Motor neuron (in vitro differentiated cells): ENCODE results near the gene PRR3. TPM values are rescaled to one million over a fixed set of nuclear protein-coding genes. Genes with fewer than 3 reads are reported as not detected.

ENCODE experiments used
- ATAC-seq, 8 experiments: fragments of 200-7000 bp; cut with Tn5 transposase; replicated peaks in 6 of 8; 2 replicates each; pipeline ENCODE4 v1.8.0; 2021; ENCODE audit warnings: mild to moderate bottlenecking in 8 of 8, moderate library complexity in 8 of 8
- H3K27ac ChIP-seq, 2 donors: fragments of 250-450 bp; sonication (Bioruptor Pico); 2 replicates each; pipeline ENCODE4 v1.9.0; 2021; ENCODE audit warnings: antibody characterized with exemption in 2 of 2, mild to moderate bottlenecking in 2 of 2, moderate library complexity in 1 of 2
- H3K4me1 ChIP-seq, 2 donors: fragments of 250-450 bp; sonication (Bioruptor Pico); replicated peaks in 1 of 2; 2 replicates each; pipeline ENCODE4 v1.6.1; 2021; ENCODE audit warnings: antibody characterized with exemption in 2 of 2, mild to moderate bottlenecking in 2 of 2, moderate library complexity in 1 of 2
- H3K4me3 ChIP-seq, 5 donors: fragments of 250-450 bp; sonication (Bioruptor Pico); 2 replicates each; pipeline ENCODE4 v1.9.0; 2021; ENCODE audit warnings: antibody characterized with exemption in 5 of 5, mild to moderate bottlenecking in 5 of 5, moderate library complexity in 4 of 5
- WGBS, 10 experiments: fragments of 450-650 bp; shearing (Covaris generic); methylation state at CpG; one replicate each; pipeline ENCODE4 v1.0.0; 2022; 5-methylcytosine and 5-hydroxymethylcytosine counted together
- in situ Hi-C, 9 experiments: fragments of 400-800 bp; cut with MboI; loops; one replicate each; pipeline ENCODE4 v1.15.0; 2021; ENCODE audit warnings: low sequenced_read_pairs in 9 of 9, low pct_unique_long_range_greater_than_20kb in 2 of 9; ENCODE audit not compliant: unreplicated experiment in 9 of 9
- total RNA-seq, 8 experiments: library from RNA; unstranded; fragments of 300-600 nt; gene quantifications; 2 replicates each; pipeline versions ENCODE4 v1.2.3 to v1.2.4, GENCODE V29; 2022

PRR3 gene
- total RNA-seq, 8 experiments from 2014 or later, result 11.2 to 41.1 (median 32.4) TPM

- ATAC-seq, result no peak
- Histone ChIP-seq H3K27ac (no peak overlapping the region), H3K4me3 (no peak overlapping the region), H3K4me1 (peaks cover 10 to 17% of the 10 kb centered on the region in 2 donors)
- WGBS, 10 experiments, result 40 to 100% (median 90%) methylated on average over 1 of the region's 1 CpG; no CpG with 5 or more reads in 2 of the 10 experiments
- in situ Hi-C loops, result no loop called here
Measured at GRCh38 chr6:30612213-30612612, 55.1 kb downstream of the PRR3 start.

GRCh38 chr6:30612687-30613248, 55.7 kb downstream of the PRR3 start:
- Histone ChIP-seq H3K4me3 (no peak overlapping the region), H3K27ac (no peak overlapping the region), H3K4me1 (peaks cover 10 to 17% of the 10 kb centered on the region in 2 donors)
- 0 to 100% (median 82%) methylated on average over 1 to 6 of the region's 6 CpGs for WGBS, 10 experiments
- ATAC-seq, result no peak
- in situ Hi-C loops, result no loop called here

Other genes with a start within 250 kb of the PRR3 start
- 10 to 100 TPM in 7 of 8 experiments, 1 to 10 TPM in 1; 8.9 to 15.4 (median 11.1) TPM for gene TRIM39, start 230.4 kb upstream of the PRR3 start, total RNA-seq
- 10 to 100 TPM; 38.0 to 88.1 (median 74.3) TPM for gene RPP21, start 212.1 kb upstream of the PRR3 start, total RNA-seq
- gene HLA-E, start 67.8 kb upstream of the PRR3 start, total RNA-seq, result 100 to 1,000 TPM in 3 of 8 experiments, 10 to 100 TPM in 1, 1 to 10 TPM in 4; 1.5 to 221 (median 44.6) TPM
- gene GNL1, start 806 bp upstream of the PRR3 start, total RNA-seq, result 10 to 100 TPM; 23.4 to 66.0 (median 37.5) TPM
- 10 to 100 TPM; 31.6 to 81.9 (median 55.3) TPM for gene ABCF1, start 14.1 kb downstream of the PRR3 start, total RNA-seq
- 100 to 1,000 TPM in 1 of 8 experiments, 10 to 100 TPM in 7; 21.2 to 126 (median 45.9) TPM for gene PPP1R10, start 59.9 kb downstream of the PRR3 start, total RNA-seq
- 100 to 1,000 TPM in 1 of 8 experiments, 10 to 100 TPM in 7; 56.0 to 105 (median 62.8) TPM for gene MRPS18B, start 60.5 kb downstream of the PRR3 start, total RNA-seq
- gene ATAT1, start 69.6 kb downstream of the PRR3 start, total RNA-seq, result 10 to 100 TPM in 7 of 8 experiments, 1 to 10 TPM in 1; 3.7 to 71.7 (median 41.1) TPM
- 10 to 100 TPM in 5 of 8 experiments, 1 to 10 TPM in 3; 6.6 to 16.4 (median 12.1) TPM for gene C6orf136, start 89.8 kb downstream of the PRR3 start, total RNA-seq
- 10 to 100 TPM; 12.1 to 43.3 (median 25.9) TPM for gene DHX16, start 115.7 kb downstream of the PRR3 start, total RNA-seq
- 10 to 100 TPM; 23.1 to 60.8 (median 34.5) TPM for gene PPP1R18, start 129.3 kb downstream of the PRR3 start, total RNA-seq
- gene NRM, start 133.7 kb downstream of the PRR3 start, total RNA-seq, result 10 to 100 TPM in 6 of 8 experiments, 1 to 10 TPM in 2; 6.8 to 28.3 (median 13.2) TPM
- 10 to 100 TPM in 6 of 8 experiments, 1 to 10 TPM in 2; 5.7 to 32.4 (median 23.3) TPM for gene MDC1, start 160.0 kb downstream of the PRR3 start, total RNA-seq
- gene TUBB, start 163.1 kb downstream of the PRR3 start, total RNA-seq, result 1,000 to 10,000 TPM in 2 of 8 experiments, 100 to 1,000 TPM in 6; 425 to 1,850 (median 943) TPM
- 100 to 1,000 TPM in 2 of 8 experiments, 10 to 100 TPM in 6; 56.8 to 122 (median 75.9) TPM for gene FLOT1, start 185.4 kb downstream of the PRR3 start, total RNA-seq
- gene IER3, start 187.3 kb downstream of the PRR3 start, total RNA-seq, result 100 to 1,000 TPM in 2 of 8 experiments, 10 to 100 TPM in 5, 1 to 10 TPM in 1; 8.7 to 176 (median 32.5) TPM